SK-N-SH (cell line): Measurements from ENCODE around the gene TAF11L8. TPM values are rescaled to one million over a fixed set of nuclear protein-coding genes. Genes with fewer than 3 reads are reported as not detected.
"Not testable (repeated sequence)": the region's sequence is repeated elsewhere in the genome, so short reads cannot be mapped to it uniquely, and the experiment has no call there.

Source experiments
- CTCF ChIA-PET: fragments of 300-600, 350-600 bp; formaldehyde crosslinking; extraction: SDS; loops from one replicate; lab custom pipeline; 2021; lab: Yijun Ruan, JAX
- POLR2A ChIA-PET: fragments of 350-600 bp; sonication (Branson Sonifier 250); formaldehyde crosslinking; extraction: SDS; loops from one replicate; lab custom pipeline; 2020; ENCODE audit warnings: antibody characterized with exemption, inconsistent platforms; lab: Yijun Ruan, JAX
- DNase-seq: peaks from one replicate; pipeline ENCODE4 v3.0.0; 2012
- H2AFZ ChIP-seq: fragments of 200-600 bp; sonication (generic); 2 replicates; pipeline ENCODE4 v1.8.1; 2016; ENCODE audit warnings: antibody characterized with exemption, mild to moderate bottlenecking, low read depth
- H3F3A ChIP-seq: fragments of 200-600 bp; sonication (generic); replicated peaks from 2 replicates; pipeline ENCODE3; 2016; ENCODE audit warnings: antibody characterized with exemption, mild to moderate bottlenecking; ENCODE audit not compliant: insufficient read depth
- H3K27ac ChIP-seq, 2 experiments: fragments of 200-500 bp in 1 of 2; fragments of 200-600 bp in 1 of 2; sonication (Bioruptor generic) in 1 of 2; sonication (generic), shearing (Covaris generic) in 1 of 2; 2 replicates each; pipeline versions ENCODE4 v1.5.1 to v1.6.1; 2014 to 2016; ENCODE audit warnings: low read depth in 2 of 2, inconsistent platforms in 1 of 2, low read length in 1 of 2, mild to moderate bottlenecking in 1 of 2, mixed read lengths in 1 of 2
- H3K27me3 ChIP-seq: fragments of 200-600 bp; sonication (generic), shearing (Covaris generic); 2 replicates; pipeline ENCODE4 v1.6.1; 2016; ENCODE audit warnings: mixed run types; ENCODE audit not compliant: insufficient read depth
- H3K36me3 ChIP-seq, 2 experiments: fragments of 200-500 bp in 1 of 2; fragments of 200-600 bp in 1 of 2; sonication (Bioruptor generic) in 1 of 2; sonication (generic) in 1 of 2; replicated peaks in 1 of 2; 2 replicates each; pipeline versions ENCODE3 to v1.5.1; 2014 to 2016; ENCODE audit warnings: low read length in 1 of 2, mild to moderate bottlenecking in 1 of 2; ENCODE audit not compliant: insufficient read depth in 2 of 2, control insufficient read depth in 1 of 2
- H3K4me1 ChIP-seq, 2 experiments: fragments of 200-500 bp in 1 of 2; fragments of 200-600 bp in 1 of 2; sonication (Bioruptor generic) in 1 of 2; sonication (generic), shearing (Covaris generic) in 1 of 2; 2 replicates each; pipeline versions ENCODE4 v1.5.1 to v1.6.1; 2014 to 2016; ENCODE audit warnings: low read depth in 1 of 2, low read length in 1 of 2, mixed run types in 1 of 2; ENCODE audit not compliant: insufficient read depth in 2 of 2, control insufficient read depth in 1 of 2
- H3K4me2 ChIP-seq: fragments of 200-600 bp; sonication (generic), shearing (Covaris generic); 2 replicates; pipeline ENCODE4 v1.6.1; 2017; ENCODE audit warnings: mixed run types
- H3K4me3 ChIP-seq, 2 experiments: fragments of 200-500 bp in 1 of 2; fragments of 200-600 bp in 1 of 2; sonication (Bioruptor generic) in 1 of 2; sonication (generic), shearing (Covaris generic) in 1 of 2; 2 replicates each; pipeline versions ENCODE4 v1.5.1 to v1.8.1; 2014 to 2016; ENCODE audit warnings: low read depth in 2 of 2, inconsistent platforms in 1 of 2, low read length in 1 of 2, mild to moderate bottlenecking in 1 of 2, mixed read lengths in 1 of 2, moderate library complexity in 1 of 2
- H3K79me2 ChIP-seq: fragments of 200-600 bp; sonication (generic); 2 replicates; pipeline ENCODE4 v1.8.1; 2017; ENCODE audit warnings: mild to moderate bottlenecking; ENCODE audit not compliant: insufficient read depth
- H3K9ac ChIP-seq: fragments of 200-600 bp; sonication (generic); 2 replicates; pipeline ENCODE4 v1.6.1; 2017; ENCODE audit warnings: mixed run types
- H3K9me2 ChIP-seq: fragments of 200-600 bp; sonication (generic); 2 replicates; pipeline ENCODE4 v1.6.1; 2017; ENCODE audit warnings: mixed run types
- H3K9me3 ChIP-seq: fragments of 200-600 bp; sonication (generic); 2 replicates; pipeline ENCODE4 v1.6.1; 2017; ENCODE audit warnings: mixed run types, mild to moderate bottlenecking, moderate library complexity
- H4K20me1 ChIP-seq: fragments of 200-600 bp; sonication (generic); 2 replicates; pipeline ENCODE4 v1.6.1; 2017; ENCODE audit warnings: mild to moderate bottlenecking, mixed run types; ENCODE audit not compliant: insufficient read depth
- CTCF ChIP-seq: fragments of 200-600 bp; sonication (generic); IDR thresholded peaks from 2 replicates; pipeline ENCODE4 v1.6.1; 2017; ENCODE audit warnings: antibody characterized with exemption, mild to moderate bottlenecking, moderate library complexity
- EZH2phosphoT487 ChIP-seq: fragments of 200-600 bp; sonication (generic); IDR thresholded peaks from 2 replicates; pipeline ENCODE4 v1.6.1; 2017; ENCODE audit warnings: low read depth, mixed run types, mild to moderate bottlenecking, antibody characterized with exemption, moderate library complexity, borderline replicate concordance
- GATA2 ChIP-seq: sonication (generic); formaldehyde crosslinking; IDR thresholded peaks from 2 replicates; pipeline ENCODE4 v1.5.0; 2020; ENCODE audit warnings: mild to moderate bottlenecking, missing genetic modification reagents
- IRF3 ChIP-seq: fragments of 150-350 bp; IDR thresholded peaks from 2 replicates; pipeline ENCODE4 v1.6.1; 2016; ENCODE audit warnings: mild to moderate bottlenecking, low read depth, low read length
- MEF2A ChIP-seq: IDR thresholded peaks from 2 replicates; pipeline ENCODE4 v1.4.0; 2012; ENCODE audit warnings: low read depth, borderline replicate concordance
- PBX3 ChIP-seq: IDR thresholded peaks from 2 replicates; pipeline ENCODE4; 2012
- RAD21 ChIP-seq: IDR thresholded peaks from 2 replicates; pipeline ENCODE4 v1.6.1; 2012; ENCODE audit warnings: mild to moderate bottlenecking, low read length
- REST ChIP-seq: IDR thresholded peaks from 2 replicates; pipeline ENCODE4 v1.6.1; 2012; ENCODE audit warnings: mild to moderate bottlenecking, low read depth, low read length, moderate library complexity
- TAF1 ChIP-seq: IDR thresholded peaks from 2 replicates; pipeline ENCODE4 v1.6.1; 2012; ENCODE audit warnings: low read depth, mild to moderate bottlenecking, low read length, moderate library complexity, borderline replicate concordance
- TCF12 ChIP-seq: IDR thresholded peaks from 2 replicates; pipeline ENCODE4 v1.4.0; 2012
- TEAD4 ChIP-seq: IDR thresholded peaks from 2 replicates; pipeline ENCODE4 v1.4.0; 2012; ENCODE audit warnings: mild to moderate bottlenecking, borderline replicate concordance; ENCODE audit not compliant: insufficient read depth
- USF1 ChIP-seq: IDR thresholded peaks from 2 replicates; pipeline ENCODE4 v1.4.0; 2012; ENCODE audit warnings: low read depth, borderline replicate concordance
- USF2 ChIP-seq: fragments of 150-350 bp; IDR thresholded peaks from 2 replicates; pipeline ENCODE4 v1.6.1; 2017; ENCODE audit warnings: antibody characterized with exemption, low read length, low read depth, borderline replicate concordance
- WGBS: methylation state at CpG from one replicate; pipeline ENCODE4 v1.1.6; 2017; ENCODE audit warnings: low lambda C conversion rate; 5-methylcytosine and 5-hydroxymethylcytosine counted together
- polyA plus RNA-seq, 3 experiments: library from polyadenylated mRNA; depleted of rRNA; stranded (reverse); fragments of >200 nt; gene quantifications; 2 replicates each; pipeline ENCODE4 v1.2.3, GENCODE V29; 2012

The TAF11L8 gene
- polyA plus RNA-seq (2012; rRNA removed): not detected in 2 replicates
- not detected in 2 replicates for polyA plus RNA-seq (2012; cell fraction: cytosol; rRNA removed)
- not detected in 2 replicates for polyA plus RNA-seq (2012; cell fraction: nucleus; rRNA removed)

GRCh38 chr5:17590860-17591259, at the start of gene TAF11L8:
Gene TAF11L8 (minus strand): TSS chr5:17590960.
- H2AFZ ChIP-seq, H3K4me2 ChIP-seq, H3K27ac ChIP-seq, H3K4me1 ChIP-seq, H3K27me3 ChIP-seq, H3K36me3 ChIP-seq, H3K9ac ChIP-seq, H3K79me2 ChIP-seq, H3K4me3 ChIP-seq, POLR2A ChIA-PET, H4K20me1 ChIP-seq, H3K9me3 ChIP-seq, H3K9me2 ChIP-seq, H3F3A ChIP-seq, CTCF ChIA-PET, DNase-seq: not testable (repeated sequence)
- no CpG with 5 or more reads among the region's 16 CpGs for WGBS

- Histone ChIP-seq H3K9ac (no peak within 1 kb of the TSS), H3K9me2 (no peaks in the 10 kb centered on the region), H3K27me3 (no peaks in the 10 kb centered on the region), H3F3A (no peaks in the 10 kb centered on the region), H3K4me1 (no peaks in the 10 kb centered on the region), H3K4me3 (no peak within 1 kb of the TSS), H3K9me3 (no peaks in the 10 kb centered on the region), H2AFZ (no peak within 1 kb of the TSS), H4K20me1 (no peaks in the 10 kb centered on the region), H3K4me2 (no peak within 1 kb of the TSS), H3K36me3 (no peaks in the 10 kb centered on the region), H3K27ac (no peak within 1 kb of the TSS), H3K79me2 (no peaks in the 10 kb centered on the region)
- ChIA-PET POLR2A (no interaction called here), CTCF (no interaction called here)
- no peak for TF ChIP-seq MEF2A
- TF ChIP-seq TAF1: no peak
- no peak for TF ChIP-seq TEAD4
- TF ChIP-seq PBX3: no peak
- no peak for TF ChIP-seq EZH2phosphoT487
- no peak for TF ChIP-seq CTCF
- TF ChIP-seq RAD21: no peak
- TF ChIP-seq USF2: no peak
- no peak for TF ChIP-seq GATA2 (CRISPR knock-in tag)
- no peak for TF ChIP-seq TCF12
- no peak for TF ChIP-seq USF1
- no peak for TF ChIP-seq IRF3
- TF ChIP-seq REST: no peak
- DNase-seq: no peak
- whole genome bisulfite sequencing: 16% methylated on average over 5 of the region's 5 CpGs
Observed at GRCh38 chr5:17634160-17634559, 43.4 kb upstream of the TAF11L8 start, which contains the start of gene TAF11L14. Gene TAF11L14 (plus strand): TSS chr5:17634460.

GRCh38 chr5:17631788-17632187, 41.0 kb upstream of the TAF11L8 start, which contains the start of gene TAF11L13:
Gene TAF11L13 (plus strand): TSS chr5:17632088.
- H3K27ac ChIP-seq, H3F3A ChIP-seq, H3K79me2 ChIP-seq, H3K36me3 ChIP-seq, H2AFZ ChIP-seq, POLR2A ChIA-PET, DNase-seq, H3K9me3 ChIP-seq, H3K4me3 ChIP-seq, H3K27me3 ChIP-seq, H3K4me2 ChIP-seq, H3K4me1 ChIP-seq, H4K20me1 ChIP-seq, H3K9ac ChIP-seq, H3K9me2 ChIP-seq, CTCF ChIA-PET: not testable (repeated sequence)
- WGBS: 52% methylated on average over 7 of the region's 12 CpGs
